ENCODE measurements around the gene ARMH4. TPM values are rescaled to one million over a fixed set of nuclear protein-coding genes. Genes with fewer than 3 reads are reported as not detected.

The ARMH4 gene
- total RNA-seq, 1 experiment from 2014 or later: 42.6 TPM

- Mint-ChIP-seq H3K4me1 (no peaks in the 10 kb centered on the region), H3K9me3 (no peaks in the 10 kb centered on the region), H3K36me3 (ENCODE audit: insufficient read depth in 1 of 3, low read depth in 3 of 3) (no peaks in the 10 kb centered on the region), H3K4me3 (no peak overlapping the region), H3K27me3 (ENCODE audit: low read depth) (no peaks in the 10 kb centered on the region), H3K27ac (no peak overlapping the region)
- H4K5ac ChIP-seq (ENCODE audit: insufficient read length, low read depth, low read length): no peak overlapping the region
- no peak overlapping the region for H2BK20ac ChIP-seq (ENCODE audit: low read depth, low read length, poor library complexity, severe bottlenecking)
- H3K23me2 ChIP-seq (ENCODE audit: insufficient read length, low read depth, low read length, poor library complexity, severe bottlenecking): no peaks in the 10 kb centered on the region
- H3K79me1 ChIP-seq (ENCODE audit: insufficient read depth, low read depth, low read length, poor library complexity, severe bottlenecking): no peaks in the 10 kb centered on the region
- no peaks in the 10 kb centered on the region for H3K79me2 ChIP-seq (ENCODE audit: insufficient read depth, low read length)
- H3K9ac ChIP-seq (ENCODE audit: extremely low read depth, insufficient read length, low read length): no peak overlapping the region
- no peak for TF ChIP-seq CTCF (conservative IDR thresholded peaks at IDR 0.05)
- no peak overlapping the region for H4K8ac ChIP-seq (replicated peaks; ENCODE audit: insufficient read length, low read depth, low read length)
- no peak for DNase-seq
- H4K91ac ChIP-seq (ENCODE audit: insufficient read length, low read depth, low read length): no peak overlapping the region
- no peak overlapping the region for H2BK5ac ChIP-seq (ENCODE audit: insufficient read length, low read length)
- H3K14ac ChIP-seq (ENCODE audit: insufficient read depth, low read length): no peak overlapping the region
- no peaks in the 10 kb centered on the region for H3K9me3 ChIP-seq (ENCODE audit: control insufficient read depth, low read depth, low read length)
- no peak overlapping the region for H3K4me2 ChIP-seq (ENCODE audit: insufficient read depth, insufficient read length, low read length)
- no peak overlapping the region for H2BK15ac ChIP-seq (ENCODE audit: low read depth, low read length)
- H3K4me1 ChIP-seq (ENCODE audit: insufficient read depth, low read length): no peaks in the 10 kb centered on the region
- no peak overlapping the region for H2AK5ac ChIP-seq (ENCODE audit: insufficient read length, low read length)
- no peak overlapping the region for H3K27ac ChIP-seq (ENCODE audit: insufficient read length, low read depth, low read length)
- H3K23ac ChIP-seq (ENCODE audit: insufficient read length, low read depth, low read length): no peak overlapping the region
- WGBS (ENCODE audit: extremely low coverage, insufficient read length, low lambda C conversion rate): no CpG with 5 or more reads among the region's 2 CpGs
- no peak overlapping the region for H3K18ac ChIP-seq (ENCODE audit: insufficient read length, low read depth, low read length)
- H2BK12ac ChIP-seq (ENCODE audit: insufficient read length, low read depth, low read length): no peak overlapping the region
- no peak overlapping the region for H3K4ac ChIP-seq (ENCODE audit: low read depth, low read length)
- no peak overlapping the region for H2BK120ac ChIP-seq (ENCODE audit: low read depth, low read length, poor library complexity, severe bottlenecking)
- no peaks in the 10 kb centered on the region for H4K20me1 ChIP-seq (ENCODE audit: control insufficient read depth, insufficient read depth, insufficient read length)
- no peak overlapping the region for H3K56ac ChIP-seq (ENCODE audit: insufficient read length, low read depth, low read length)
- no peak overlapping the region for H3T11ph ChIP-seq (ENCODE audit: low read length)
- no peaks in the 10 kb centered on the region for H3K27me3 ChIP-seq (ENCODE audit: insufficient read depth, low read length)
- no peak overlapping the region for H2AFZ ChIP-seq (ENCODE audit: low read length)
Measured at GRCh38 chr14:58002618-58003017, 149.4 kb downstream of the ARMH4 start.

Data from H9 (cell line).